Panc1 (cell line): Measurements from ENCODE around the gene PDE3B. TPM values are rescaled to one million over a fixed set of nuclear protein-coding genes. Genes with fewer than 3 reads are reported as not detected.
"Not testable (repeated sequence)": the region's sequence is repeated elsewhere in the genome, so short reads cannot be mapped to it uniquely, and the experiment has no call there.

Experiments used
- ATAC-seq: fragments of 200-7000 bp; cut with Tn5 transposase; 2 replicates; pipeline ENCODE4 v1.9.1; 2020; ENCODE audit warnings: mild to moderate bottlenecking, moderate library complexity
- BruUV-seq: library from RNA; stranded (reverse); fragments of 400-500 nt; replicated peaks from 2 replicates; lab custom pipeline; 2021; lab: Mats Ljungman, UMichigan
- CTCF ChIA-PET: fragments of 300-600 bp; sonication (Branson Sonifier 250); formaldehyde crosslinking; loops from one replicate; lab custom pipeline; 2022; ENCODE audit warnings: antibody characterized with exemption; lab: Charles Lee
- POLR2A ChIA-PET: fragments of 300-600 bp; sonication (Branson Sonifier 250); formaldehyde crosslinking; loops from one replicate; lab custom pipeline; 2022; ENCODE audit warnings: antibody characterized with exemption; lab: Charles Lee
- DNase-seq: peaks from one replicate; pipeline ENCODE4 v3.0.0-alpha.2; 2010; ENCODE audit warnings: low read depth, low spot score
- H3K27ac ChIP-seq: 2 replicates; pipeline ENCODE4 v1.5.1; 2011; ENCODE audit warnings: mild to moderate bottlenecking, low read length, inconsistent platforms
- H3K27me3 ChIP-seq: fragments of 200-500 bp; sonication (Bioruptor generic); 2 replicates; pipeline ENCODE4 v1.6.0; 2014; ENCODE audit warnings: low read length, inconsistent platforms; ENCODE audit not compliant: control insufficient read depth, insufficient read depth
- H3K36me3 ChIP-seq: fragments of 200-500 bp; sonication (Bioruptor generic); 2 replicates; pipeline ENCODE4 v1.5.1; 2014; ENCODE audit warnings: inconsistent platforms, mild to moderate bottlenecking, low read length, moderate library complexity; ENCODE audit not compliant: control insufficient read depth, insufficient read depth
- H3K4me1 ChIP-seq: 2 replicates; pipeline ENCODE4 v1.5.1; 2011; ENCODE audit warnings: inconsistent platforms, mild to moderate bottlenecking, low read length, moderate library complexity; ENCODE audit not compliant: control insufficient read depth, insufficient read depth
- H3K4me3 ChIP-seq, 2 experiments: 2 replicates each; pipeline ENCODE4 v1.5.1; 2011 to 2012; ENCODE audit warnings: low read depth in 2 of 2, low read length in 2 of 2, mild to moderate bottlenecking in 2 of 2, inconsistent platforms in 1 of 2, moderate library complexity in 1 of 2
- H3K9me3 ChIP-seq: fragments of 200-500 bp; sonication (Bioruptor generic); 2 replicates; pipeline ENCODE4 v1.5.1; 2014; ENCODE audit warnings: low read depth, mild to moderate bottlenecking, inconsistent platforms, low read length, moderate library complexity; ENCODE audit not compliant: control insufficient read depth, insufficient read depth
- POLR2AphosphoS5 ChIP-seq: IDR thresholded peaks from 2 replicates; pipeline ENCODE4 v1.6.1; 2012; ENCODE audit warnings: mild to moderate bottlenecking, low read depth, low read length, moderate library complexity
- SIN3A ChIP-seq: IDR thresholded peaks from 2 replicates; pipeline ENCODE4 v1.6.1; 2012; ENCODE audit warnings: low read depth, mild to moderate bottlenecking, low read length, moderate library complexity, borderline replicate concordance; ENCODE audit not compliant: insufficient read depth
- TCF7L2 ChIP-seq: IDR thresholded peaks from 2 replicates; pipeline ENCODE4 v1.6.1; 2011; ENCODE audit warnings: mild to moderate bottlenecking, low read depth, low read length, inconsistent platforms
- in situ Hi-C: cut with HindIII; loops from 2 replicates; pipeline ENCODE4 v1.10.0; 2016; ENCODE audit warnings: low sequenced_read_pairs, low pct_unique_long_range_greater_than_20kb
- intact Hi-C: fragments of 100-400 bp; cut with micrococcal nuclease; formaldehyde crosslinking; loops from one replicate; pipeline ENCODE4 v1.10.0; 2022; ENCODE audit not compliant: unreplicated experiment
- total RNA-seq: library from RNA; stranded (reverse); gene quantifications from one replicate; pipeline ENCODE4 v1.2.1, GENCODE V29; 2021; ENCODE audit not compliant: unreplicated experiment
- TF ChIP-seq, protein P1 (sequence below), 2 experiments: IDR thresholded peaks; 2 replicates each; pipeline ENCODE4 v1.6.1; 2011 to 2012; ENCODE audit warnings: low read depth in 2 of 2, control low read depth in 1 of 2, low read length in 1 of 2, mild to moderate bottlenecking in 1 of 2, moderate library complexity in 1 of 2; ENCODE audit not compliant: insufficient read depth in 1 of 2
- TF ChIP-seq, protein P2 (sequence below): fragments of 450-650 bp; IDR thresholded peaks from 2 replicates; pipeline ENCODE4 v1.5.1; 2017; ENCODE audit warnings: mild to moderate bottlenecking

Gene PDE3B
- total RNA-seq, 1 experiment from 2014 or later = 33.0 TPM

DNA sequence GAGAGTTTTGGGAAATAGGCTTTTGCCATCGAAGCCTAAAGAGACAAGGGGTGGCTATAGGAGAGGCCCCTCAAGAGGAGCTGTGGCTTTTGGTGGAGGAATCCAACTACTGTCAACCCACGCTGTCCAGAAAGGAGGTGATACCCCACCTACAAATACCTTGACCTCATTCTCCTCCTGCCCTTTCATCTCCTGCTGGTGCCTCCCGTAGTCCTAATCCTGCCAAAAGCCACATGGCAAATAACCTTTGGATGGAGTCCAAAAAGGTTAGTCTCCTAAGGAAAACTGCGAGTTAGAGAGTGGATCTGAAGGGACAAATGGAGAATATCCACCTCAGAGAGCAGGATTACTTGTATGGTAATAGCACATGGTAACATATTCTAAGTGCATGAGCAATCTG lies 112.7 kb downstream of the PDE3B start:
- BruUV-seq = no TSS peak
- POLR2A ChIA-PET = no interaction called here
- Histone ChIP-seq H3K27ac (no peak overlapping the region), H3K9me3 (no peaks in the 10 kb centered on the region), H3K27me3 (no peaks in the 10 kb centered on the region), H3K4me3 (no peak overlapping the region), H3K36me3 (no peaks in the 10 kb centered on the region), H3K4me1 (peaks cover 6% of the 10 kb centered on the region)
- TF ChIP-seq, protein P1, sequence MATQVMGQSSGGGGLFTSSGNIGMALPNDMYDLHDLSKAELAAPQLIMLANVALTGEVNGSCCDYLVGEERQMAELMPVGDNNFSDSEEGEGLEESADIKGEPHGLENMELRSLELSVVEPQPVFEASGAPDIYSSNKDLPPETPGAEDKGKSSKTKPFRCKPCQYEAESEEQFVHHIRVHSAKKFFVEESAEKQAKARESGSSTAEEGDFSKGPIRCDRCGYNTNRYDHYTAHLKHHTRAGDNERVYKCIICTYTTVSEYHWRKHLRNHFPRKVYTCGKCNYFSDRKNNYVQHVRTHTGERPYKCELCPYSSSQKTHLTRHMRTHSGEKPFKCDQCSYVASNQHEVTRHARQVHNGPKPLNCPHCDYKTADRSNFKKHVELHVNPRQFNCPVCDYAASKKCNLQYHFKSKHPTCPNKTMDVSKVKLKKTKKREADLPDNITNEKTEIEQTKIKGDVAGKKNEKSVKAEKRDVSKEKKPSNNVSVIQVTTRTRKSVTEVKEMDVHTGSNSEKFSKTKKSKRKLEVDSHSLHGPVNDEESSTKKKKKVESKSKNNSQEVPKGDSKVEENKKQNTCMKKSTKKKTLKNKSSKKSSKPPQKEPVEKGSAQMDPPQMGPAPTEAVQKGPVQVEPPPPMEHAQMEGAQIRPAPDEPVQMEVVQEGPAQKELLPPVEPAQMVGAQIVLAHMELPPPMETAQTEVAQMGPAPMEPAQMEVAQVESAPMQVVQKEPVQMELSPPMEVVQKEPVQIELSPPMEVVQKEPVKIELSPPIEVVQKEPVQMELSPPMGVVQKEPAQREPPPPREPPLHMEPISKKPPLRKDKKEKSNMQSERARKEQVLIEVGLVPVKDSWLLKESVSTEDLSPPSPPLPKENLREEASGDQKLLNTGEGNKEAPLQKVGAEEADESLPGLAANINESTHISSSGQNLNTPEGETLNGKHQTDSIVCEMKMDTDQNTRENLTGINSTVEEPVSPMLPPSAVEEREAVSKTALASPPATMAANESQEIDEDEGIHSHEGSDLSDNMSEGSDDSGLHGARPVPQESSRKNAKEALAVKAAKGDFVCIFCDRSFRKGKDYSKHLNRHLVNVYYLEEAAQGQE (IDR thresholded peaks at IDR 0.05; ENCODE audit: insufficient read depth in 1 of 2, low read depth in 2 of 2, low read length in 1 of 2) = no peak
- TF ChIP-seq POLR2AphosphoS5 (no peak), SIN3A (no peak), TCF7L2 (no peak)
- TF ChIP-seq, protein P2, sequence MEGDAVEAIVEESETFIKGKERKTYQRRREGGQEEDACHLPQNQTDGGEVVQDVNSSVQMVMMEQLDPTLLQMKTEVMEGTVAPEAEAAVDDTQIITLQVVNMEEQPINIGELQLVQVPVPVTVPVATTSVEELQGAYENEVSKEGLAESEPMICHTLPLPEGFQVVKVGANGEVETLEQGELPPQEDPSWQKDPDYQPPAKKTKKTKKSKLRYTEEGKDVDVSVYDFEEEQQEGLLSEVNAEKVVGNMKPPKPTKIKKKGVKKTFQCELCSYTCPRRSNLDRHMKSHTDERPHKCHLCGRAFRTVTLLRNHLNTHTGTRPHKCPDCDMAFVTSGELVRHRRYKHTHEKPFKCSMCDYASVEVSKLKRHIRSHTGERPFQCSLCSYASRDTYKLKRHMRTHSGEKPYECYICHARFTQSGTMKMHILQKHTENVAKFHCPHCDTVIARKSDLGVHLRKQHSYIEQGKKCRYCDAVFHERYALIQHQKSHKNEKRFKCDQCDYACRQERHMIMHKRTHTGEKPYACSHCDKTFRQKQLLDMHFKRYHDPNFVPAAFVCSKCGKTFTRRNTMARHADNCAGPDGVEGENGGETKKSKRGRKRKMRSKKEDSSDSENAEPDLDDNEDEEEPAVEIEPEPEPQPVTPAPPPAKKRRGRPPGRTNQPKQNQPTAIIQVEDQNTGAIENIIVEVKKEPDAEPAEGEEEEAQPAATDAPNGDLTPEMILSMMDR = no peak
- ATAC-seq (no peak), DNase-seq (no peak)
- CTCF ChIA-PET = no interaction called here
- in situ Hi-C loops = no loop called here
- intact Hi-C loops = loop anchor here (10.0 kb wide), 1 partner anchor 112 kb away; the partner anchor contains the start of gene PDE3B

DNA sequence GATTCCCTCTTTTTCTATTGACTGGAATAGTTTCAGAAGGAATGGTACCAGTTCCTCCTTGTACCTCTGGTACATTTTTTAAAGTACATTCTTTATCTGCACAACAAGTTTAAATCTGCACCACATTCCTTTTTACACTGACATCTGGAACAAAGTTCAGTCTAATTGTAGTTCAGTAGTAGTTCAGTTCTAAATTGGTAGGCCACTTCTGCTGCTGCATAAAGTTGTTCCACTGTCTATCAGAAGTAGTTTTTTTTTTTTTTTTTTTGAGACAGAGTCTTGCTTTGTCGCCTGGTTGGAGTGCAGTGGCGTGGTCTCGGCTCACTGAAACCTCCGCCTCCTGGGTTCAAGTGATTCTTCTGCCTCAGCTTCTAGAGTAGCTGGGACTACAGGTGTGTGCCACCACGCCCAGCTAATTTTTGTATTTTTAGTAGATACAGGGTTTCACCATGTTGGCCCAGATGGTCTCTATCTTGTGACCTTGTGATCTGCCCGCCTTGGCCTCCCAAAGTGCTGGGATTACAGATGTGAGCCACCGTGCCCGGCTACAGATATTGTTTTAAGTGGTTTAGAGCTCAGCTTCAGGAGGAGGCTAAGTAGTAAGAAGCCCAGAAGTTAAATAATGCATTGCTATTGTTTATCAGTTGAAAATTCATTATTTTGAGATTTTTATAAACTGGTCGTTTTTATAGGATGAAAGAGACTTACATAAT lies 115.9 kb downstream of the PDE3B start:
- H3K4me1 ChIP-seq, CTCF ChIA-PET, H3K27me3 ChIP-seq, BruUV-seq, H3K4me3 ChIP-seq, POLR2A ChIA-PET, H3K36me3 ChIP-seq, ATAC-seq, H3K27ac ChIP-seq, H3K9me3 ChIP-seq, in situ Hi-C loops, DNase-seq: not testable (repeated sequence)
- intact Hi-C loops = loop anchor here (10.0 kb wide), 2 partner anchors 115 to 225 kb away; partner anchors contain the start of gene PDE3B

DNA sequence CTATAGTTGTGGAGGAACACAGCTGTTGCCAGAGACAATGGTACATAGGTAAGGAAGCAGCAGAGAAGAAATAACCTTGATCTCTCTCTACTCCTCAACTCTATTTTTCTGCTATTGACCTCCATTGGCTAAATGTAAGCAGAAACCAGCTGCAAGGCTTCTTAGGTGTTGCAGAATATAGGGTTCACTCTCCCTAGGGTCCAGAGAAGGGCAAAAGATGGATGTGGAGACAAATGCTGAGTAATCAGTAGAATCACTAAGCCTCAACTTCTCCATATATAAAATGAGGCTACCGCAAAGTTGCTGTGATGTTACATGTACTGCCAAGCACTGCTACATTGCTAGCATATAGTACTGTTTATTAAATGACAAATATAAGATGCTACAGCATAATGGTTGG lies 120.6 kb downstream of the PDE3B start:
- Histone ChIP-seq H3K9me3 (no peaks in the 10 kb centered on the region), H3K4me1 (no peaks in the 10 kb centered on the region; the same call in 1 of the 2 replicates), H3K27ac (no peak overlapping the region), H3K4me3 (no peak overlapping the region), H3K36me3 (no peaks in the 10 kb centered on the region), H3K27me3 (no peaks in the 10 kb centered on the region)
- TF ChIP-seq SIN3A = no peak
- TF ChIP-seq, protein P1 (IDR thresholded peaks at IDR 0.05; ENCODE audit: insufficient read depth in 1 of 2, low read depth in 2 of 2, low read length in 1 of 2) = no peak
- no peak for TF ChIP-seq TCF7L2
- TF ChIP-seq, protein P2 = no peak
- no peak for TF ChIP-seq POLR2AphosphoS5
- intact Hi-C loops (loop anchor here (10.0 kb wide), 1 partner anchor 229 kb away; no protein-coding TSS in a partner anchor), in situ Hi-C loops (no loop called here)
- DNase-seq = no peak
- no peak for ATAC-seq
- ChIA-PET CTCF (no interaction called here), POLR2A (no interaction called here)
- no TSS peak for BruUV-seq
